Measurements from ENCODE around the gene COL4A2. TPM values are rescaled to one million over a fixed set of nuclear protein-coding genes. Genes with fewer than 3 reads are reported as not detected.

Gene COL4A2
- total RNA-seq, 1 donor from 2014 or later = 785 TPM

DNA sequence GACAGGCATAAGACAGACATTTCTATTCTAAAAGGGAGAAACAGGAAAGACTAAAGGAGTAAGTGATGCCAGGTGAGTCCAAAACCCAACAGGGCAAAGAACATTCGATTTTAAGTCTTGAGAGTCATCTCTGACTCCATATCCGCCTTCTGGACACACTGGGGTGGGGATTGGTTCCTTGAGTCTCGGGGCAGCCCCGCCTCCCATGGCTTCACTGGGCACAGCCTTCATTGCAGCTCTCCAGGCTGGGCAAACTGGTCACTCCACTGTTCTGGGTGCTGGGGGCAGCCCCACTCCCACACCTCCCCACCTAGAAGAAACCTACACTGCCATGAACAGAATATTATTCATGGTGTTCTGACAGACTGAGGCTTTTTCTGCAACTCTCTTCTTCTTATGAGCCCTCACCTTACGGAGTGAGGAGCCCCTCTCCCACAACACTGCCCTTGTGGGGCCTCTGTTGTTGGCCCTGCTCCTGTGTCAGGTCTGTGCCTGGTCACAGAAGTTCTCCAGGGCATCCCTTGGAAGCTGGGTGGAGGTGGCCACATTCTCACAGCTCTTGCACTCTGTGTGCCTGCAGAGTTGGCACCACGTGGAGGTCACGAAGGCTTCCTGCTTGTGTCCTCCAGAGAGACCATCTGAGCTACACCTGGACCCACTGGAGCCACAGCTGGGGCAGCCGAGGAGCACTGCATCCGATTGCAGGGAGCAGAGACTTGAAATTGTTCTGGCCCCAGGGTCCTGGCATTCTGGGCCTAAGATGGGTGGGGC lies 95.4 kb downstream of the COL4A2 start:
- DNase-seq = no peak

- no peak for DNase-seq
Measured at GRCh38 chr13:110403315-110403714, 96.2 kb downstream of the COL4A2 start.

DNA sequence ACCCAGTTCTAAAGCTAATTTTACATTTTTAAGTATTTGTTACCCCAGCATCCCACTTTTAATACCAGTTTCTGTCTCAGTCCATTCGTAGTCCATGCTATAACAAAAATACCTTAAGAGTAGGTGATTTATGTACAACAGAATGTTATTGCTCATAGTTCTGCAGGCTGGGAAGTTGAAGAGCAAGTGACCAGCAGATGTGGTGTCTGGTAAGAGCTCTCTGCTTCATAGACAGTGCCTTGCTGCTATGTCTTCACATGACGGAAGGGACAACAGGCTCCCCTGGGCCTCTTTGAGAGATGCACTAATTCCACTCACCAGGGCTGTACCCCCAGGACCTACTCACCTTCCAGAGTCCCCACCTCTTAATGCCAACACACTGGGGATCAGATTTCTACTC lies 96.6 kb downstream of the COL4A2 start:
- DNase-seq = no peak

- DNase-seq = no peak
Measured at GRCh38 chr13:110404321-110404720, 97.2 kb downstream of the COL4A2 start.

DNA sequence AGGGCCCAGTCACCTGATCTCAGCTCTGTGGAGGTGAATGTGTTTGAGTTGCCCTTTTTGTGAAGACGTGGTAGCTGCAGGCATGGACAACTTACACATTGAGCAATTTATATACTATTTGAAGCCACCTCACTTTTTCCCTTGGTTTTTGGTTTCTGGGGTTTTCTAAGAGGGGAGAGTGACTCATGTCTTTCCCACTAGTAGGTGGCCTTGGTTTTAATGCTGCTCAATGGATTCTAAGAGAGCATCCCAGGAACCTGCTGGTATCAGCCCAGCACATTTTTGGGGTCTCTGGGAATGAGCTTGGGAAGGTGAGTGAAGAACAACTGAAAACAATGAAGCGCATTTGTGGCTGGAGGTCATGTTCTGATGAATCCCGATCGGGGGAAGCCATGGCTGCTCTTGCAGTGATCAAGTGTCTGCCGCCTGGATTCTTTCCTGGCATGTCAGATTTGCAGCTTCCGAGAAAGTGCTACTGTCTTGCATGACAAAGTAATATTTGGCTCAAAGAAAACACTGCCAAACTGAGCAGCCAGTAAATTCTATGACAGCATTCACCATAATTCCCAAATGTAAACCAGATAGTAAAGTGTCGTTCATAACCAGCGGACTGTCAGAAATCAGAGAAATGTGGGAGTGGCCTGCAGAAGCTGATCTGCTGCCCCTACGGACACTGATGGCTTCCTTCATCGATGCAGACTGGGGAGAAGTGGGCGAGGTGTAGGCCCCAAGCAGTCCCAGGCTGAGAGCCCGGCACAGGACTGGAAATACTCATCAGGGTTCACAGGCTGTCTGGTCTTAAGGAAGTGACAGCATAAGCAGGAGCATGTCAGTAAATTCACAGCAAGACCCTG lies 98.7 kb downstream of the COL4A2 start:
- peak; percentile 66 for DNase-seq

DNA sequence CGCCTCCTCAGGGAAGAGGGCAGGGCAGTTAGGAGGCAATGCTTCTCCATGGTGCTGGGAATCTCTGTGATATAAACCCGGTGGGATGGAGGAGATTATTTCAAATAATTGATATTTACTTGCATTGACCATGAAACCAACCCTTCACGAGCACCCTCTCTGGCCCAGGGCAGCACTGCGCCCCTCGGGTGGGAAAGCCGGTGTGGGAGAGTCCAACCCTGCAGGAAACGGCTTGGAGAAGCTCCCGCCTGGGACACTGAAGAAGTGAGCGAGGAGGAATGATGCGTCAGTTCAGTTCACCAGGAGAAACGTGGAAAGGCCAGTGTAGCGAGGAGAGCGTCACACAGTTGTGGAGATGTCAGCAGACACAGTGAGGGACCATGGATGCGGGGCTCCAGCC lies 99.9 kb downstream of the COL4A2 start:
- DNase-seq = no peak

DNA sequence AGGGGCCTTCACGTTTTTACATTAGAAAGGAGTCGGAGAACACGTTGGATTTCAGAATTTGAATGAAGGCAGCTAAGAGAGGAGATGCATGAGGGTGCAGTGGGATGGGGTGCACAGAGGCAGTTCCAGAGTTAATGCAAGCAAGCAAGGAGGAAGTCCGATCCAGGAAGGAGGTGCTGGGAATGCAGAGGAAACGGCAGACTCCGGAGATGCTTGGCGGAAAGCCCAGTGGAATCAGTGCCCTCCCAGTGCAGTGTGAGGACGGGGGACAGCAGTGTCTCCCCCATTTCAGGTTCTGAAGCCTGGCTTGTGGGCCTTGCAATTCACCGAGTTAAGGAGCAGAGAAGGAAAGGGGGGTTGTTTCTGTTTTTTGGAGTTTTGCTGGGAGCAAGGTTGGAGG lies 100.4 kb downstream of the COL4A2 start:
- DNase-seq = no peak

DNA sequence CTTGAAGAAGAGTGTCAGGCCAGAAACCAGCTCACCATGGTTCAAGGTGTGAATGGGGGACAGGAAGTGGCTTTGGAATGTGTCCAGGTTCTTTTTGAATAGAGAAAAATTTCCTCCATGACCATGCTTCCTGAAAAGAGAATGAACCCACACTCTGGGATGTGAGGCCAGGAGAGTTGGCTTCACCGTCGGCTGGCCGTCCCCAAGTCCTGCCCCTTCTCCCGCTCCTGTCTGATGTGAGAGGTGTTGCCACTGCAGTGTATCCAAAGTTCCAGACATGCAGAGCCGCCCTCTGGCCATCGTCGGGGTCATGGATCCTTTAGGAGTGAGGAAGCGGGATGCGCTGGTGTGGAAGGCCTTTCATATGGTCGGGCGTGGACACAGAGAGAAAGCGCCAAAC lies 101.2 kb downstream of the COL4A2 start:
- DNase-seq = no peak

GRCh38 chr13:110409581-110409992 lies 102.5 kb downstream of the COL4A2 start:
- no peak for DNase-seq

DNA sequence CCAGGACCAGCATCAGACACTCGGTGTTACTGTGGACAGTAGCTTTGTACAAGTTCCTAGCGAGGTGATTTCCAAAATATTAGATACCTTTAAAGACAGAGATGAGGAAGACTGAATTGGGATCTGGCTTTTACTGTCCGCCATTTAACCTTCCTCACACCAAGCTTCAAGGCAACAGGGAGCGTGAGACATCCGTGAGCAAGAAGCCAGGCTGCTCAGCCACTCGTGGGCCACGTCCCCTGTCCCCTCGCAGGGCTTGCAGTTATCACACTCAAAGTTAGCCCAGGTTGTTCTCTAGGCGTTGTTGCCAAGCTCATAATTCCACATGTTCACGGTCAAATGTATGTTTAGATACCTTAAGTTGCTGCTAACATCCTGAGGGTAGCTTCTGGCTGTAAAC lies 102.9 kb downstream of the COL4A2 start:
- DNase-seq = no peak

DNA sequence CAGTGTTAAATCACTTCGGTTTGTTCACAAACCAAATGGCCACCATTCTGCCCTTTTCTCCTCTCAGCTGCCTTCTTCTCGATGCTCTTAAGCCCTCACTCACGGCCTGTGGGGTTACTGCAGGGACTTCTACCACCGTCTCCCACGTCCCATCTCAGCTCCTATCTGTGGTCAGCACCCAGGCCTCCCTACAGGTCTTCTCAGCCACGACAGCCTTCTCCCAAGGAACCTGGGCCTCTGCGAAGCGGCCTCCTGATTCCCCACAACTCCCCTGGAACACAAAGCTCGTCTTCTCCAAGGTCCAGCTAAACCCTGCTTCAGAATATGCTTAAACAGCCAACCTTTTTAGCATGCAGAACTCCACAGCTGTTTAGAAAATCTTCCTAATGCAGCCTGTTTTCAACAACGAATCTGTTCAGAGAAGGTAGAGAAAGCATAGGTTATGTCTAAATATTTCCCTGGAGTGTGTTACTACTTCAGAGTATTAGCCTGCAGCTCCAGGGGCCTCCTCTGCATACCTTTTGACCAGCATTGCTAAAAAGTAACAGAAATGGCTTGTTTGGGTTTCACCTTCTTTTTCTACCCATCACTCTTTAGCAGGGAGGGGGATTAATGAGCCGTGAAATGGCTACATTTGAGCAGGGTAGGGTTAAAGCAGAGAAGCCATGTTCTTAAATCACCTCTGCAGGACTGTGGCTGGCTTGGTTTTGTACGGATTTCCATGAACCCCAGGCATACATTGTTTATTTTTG lies 104.0 kb downstream of the COL4A2 start:
- DNase-seq = no peak

- DNase-seq = no peak
Measured at GRCh38 chr13:110411688-110412059, 104.6 kb downstream of the COL4A2 start.

DNA sequence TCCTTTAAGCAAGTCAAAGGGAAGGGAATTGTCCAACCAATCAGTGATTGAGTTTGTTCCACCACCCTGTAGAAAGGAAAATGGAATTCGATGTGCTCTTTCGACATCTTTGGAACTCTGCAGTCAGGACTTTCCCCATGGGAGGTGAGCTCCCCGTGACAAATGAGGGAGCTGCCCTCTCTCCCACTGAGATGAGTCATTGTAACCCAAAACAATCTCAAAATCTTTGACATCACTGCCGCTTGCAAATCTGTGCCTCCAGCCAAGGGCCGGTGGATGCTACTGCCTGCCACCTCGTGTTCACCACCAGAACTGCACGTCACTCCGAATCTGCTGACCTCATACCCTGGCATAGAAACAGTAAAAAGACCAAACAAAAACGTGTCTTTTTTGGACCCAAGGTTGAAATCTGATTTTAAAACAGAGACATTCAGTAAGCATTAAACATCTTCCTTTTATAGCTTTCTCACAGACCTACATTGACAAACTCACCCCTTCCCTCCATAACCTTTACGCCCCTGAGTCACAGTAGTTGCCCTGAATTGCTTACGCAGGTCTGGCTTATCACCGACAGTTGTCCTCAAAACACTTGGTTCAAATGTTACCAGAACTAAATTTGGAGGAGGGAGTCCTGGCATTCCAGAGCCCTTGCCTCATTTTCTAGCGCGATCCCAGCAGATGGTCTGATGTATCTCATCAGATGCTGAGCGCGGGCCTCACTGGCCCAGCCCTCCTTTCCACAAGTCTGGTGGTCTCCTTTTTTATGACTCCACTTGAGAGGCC lies 105.2 kb downstream of the COL4A2 start:
- DNase-seq = peak; percentile 95

- no peak for DNase-seq
Measured at GRCh38 chr13:110413016-110413675, 106.1 kb downstream of the COL4A2 start.

DNA sequence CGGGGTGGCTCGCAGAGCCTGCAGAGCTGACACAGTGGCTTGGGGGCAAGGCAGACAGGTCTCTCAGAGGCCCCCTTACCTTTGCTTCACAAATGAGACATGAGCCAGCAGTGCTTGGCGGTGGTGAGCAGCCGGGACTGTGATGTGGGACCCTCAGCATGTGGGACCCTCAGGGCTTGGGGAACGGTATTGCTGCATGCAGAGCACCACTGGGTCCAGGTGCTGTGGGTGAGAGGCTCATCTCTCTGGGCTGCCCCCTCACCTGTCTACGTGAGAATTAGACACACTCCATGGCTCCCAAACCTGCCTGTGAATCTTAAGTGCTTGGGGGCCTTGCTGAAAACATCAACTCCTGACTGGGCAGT lies 106.6 kb downstream of the COL4A2 start:
- DNase-seq = no peak

GRCh38 chr13:110414283-110414682 lies 107.2 kb downstream of the COL4A2 start:
- DNase-seq = no peak

DNA sequence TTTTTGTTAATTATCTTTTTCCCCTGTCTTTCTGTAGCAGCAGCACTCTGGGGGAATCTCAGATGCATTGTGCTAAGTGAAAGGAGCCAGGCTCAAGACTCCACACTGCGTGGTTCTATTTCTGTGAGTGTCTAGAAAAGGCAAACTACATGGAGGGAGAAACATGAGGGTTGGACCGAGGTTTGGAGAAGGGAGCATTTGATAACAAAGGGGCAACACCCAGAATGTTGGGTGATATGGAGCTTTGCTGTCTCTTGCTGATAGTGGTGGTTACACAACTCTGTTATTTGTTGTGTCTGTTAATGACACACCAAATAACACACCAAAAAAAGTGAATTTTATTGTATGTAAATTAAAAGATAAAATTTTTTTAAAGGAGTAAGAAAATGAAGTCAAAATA lies 107.8 kb downstream of the COL4A2 start:
- DNase-seq = no peak

DNA sequence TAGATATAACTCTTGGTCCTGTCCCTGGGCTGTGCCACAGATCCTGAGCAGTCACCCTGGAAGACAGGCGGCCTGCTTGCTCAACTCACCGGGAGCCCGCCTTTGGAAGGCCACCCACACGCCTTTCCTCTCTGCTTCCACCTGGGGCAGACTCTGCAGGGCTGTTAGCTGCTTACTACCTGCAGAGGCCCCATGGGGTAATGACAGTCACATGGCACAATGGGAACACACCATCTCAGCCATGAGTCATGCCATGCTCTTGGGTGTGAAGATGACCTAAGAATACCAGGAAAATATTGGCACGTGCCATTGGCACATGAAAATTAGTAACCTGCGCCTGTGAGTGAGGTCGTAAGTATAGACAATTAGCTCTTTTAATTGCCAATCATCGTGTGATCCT lies 108.6 kb downstream of the COL4A2 start:
- no peak for DNase-seq

DNA sequence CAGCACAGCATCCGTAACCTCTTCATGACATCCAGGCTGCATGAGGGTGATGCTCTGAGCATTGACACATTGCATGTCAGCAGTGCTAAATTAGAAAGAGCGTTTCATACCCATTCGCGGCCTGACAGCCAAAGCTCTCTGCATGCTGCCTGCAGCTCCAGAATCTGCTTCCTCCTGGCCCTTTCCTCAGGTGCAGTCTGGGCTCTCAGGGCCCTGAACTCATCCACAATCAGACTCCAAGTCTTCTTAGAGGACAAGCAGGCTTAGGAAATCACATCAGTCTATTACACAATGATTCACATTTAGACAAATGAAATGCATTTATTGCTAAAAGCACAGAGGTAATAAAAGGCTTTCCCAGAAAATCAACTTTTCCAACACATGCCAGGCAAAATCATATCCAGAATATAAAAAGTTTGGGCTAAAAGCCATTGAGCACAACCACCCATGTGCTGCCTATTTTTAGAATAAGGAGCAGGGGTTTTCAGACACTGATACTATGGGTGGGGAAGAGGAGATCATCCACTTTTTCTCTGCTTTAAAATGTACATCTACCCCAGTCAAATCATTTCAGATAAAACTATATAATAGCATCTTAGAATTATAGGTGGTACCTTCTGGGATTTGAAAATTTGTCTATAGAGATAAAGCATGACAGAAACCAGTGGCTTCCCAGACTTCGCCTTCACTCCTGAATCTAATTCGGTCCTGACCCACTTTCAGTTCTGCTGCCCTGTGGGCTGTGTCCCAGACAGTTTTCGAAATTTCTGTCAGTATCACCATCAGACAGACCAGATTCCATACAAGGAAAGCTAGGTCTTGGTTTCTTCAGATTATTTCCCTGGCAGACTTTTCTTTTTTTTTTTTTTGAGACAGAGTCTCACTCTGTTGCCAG lies 109.3 kb downstream of the COL4A2 start:
- DNase-seq = no peak

DNA sequence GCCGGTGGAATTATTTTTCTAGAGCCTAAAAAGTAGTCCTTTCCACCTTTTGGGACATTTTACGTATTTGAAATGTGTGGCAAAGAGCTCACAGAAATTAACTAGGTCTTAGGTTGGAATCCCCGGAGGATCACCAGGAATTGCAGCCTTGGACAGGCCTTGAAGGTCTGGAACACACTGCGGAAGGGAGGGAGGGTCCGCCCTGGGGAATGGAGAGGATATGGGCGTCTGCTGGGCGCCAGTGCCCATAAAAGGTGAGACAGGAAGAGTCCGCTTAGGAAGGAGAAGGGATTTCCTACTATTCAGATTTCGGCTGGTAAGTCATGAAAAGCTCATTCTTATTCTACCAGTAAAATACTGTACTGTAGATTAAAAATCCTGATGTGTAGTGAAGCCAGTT lies 111.9 kb downstream of the COL4A2 start:
- no peak for DNase-seq

DNA sequence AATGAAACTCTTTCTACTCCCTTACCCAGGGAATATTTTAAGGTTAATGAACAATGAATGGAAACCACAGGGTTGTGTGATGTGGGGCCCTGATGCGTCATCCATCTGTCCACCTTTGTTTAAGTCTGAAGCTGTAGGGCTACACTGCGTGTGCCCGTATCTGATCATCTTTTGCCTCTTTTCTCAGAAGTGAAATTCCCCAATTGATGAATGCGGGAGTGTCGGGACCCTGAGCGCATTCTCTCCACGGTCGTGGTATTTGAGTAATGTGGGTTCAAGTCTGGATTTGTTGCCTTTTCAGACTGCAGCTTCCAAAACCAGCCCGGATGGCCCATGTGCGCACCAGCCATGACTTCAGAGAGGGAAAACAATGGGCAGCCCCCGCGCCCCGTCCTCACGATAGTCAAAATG lies 112.3 kb downstream of the COL4A2 start:
- no peak for DNase-seq
